ENCODE measurements around the gene SPRTN.
"Not testable (repeated sequence)": the region's sequence is repeated elsewhere in the genome, so short reads cannot be mapped to it uniquely, and the experiment has no call there.

The SPRTN gene

DNA sequence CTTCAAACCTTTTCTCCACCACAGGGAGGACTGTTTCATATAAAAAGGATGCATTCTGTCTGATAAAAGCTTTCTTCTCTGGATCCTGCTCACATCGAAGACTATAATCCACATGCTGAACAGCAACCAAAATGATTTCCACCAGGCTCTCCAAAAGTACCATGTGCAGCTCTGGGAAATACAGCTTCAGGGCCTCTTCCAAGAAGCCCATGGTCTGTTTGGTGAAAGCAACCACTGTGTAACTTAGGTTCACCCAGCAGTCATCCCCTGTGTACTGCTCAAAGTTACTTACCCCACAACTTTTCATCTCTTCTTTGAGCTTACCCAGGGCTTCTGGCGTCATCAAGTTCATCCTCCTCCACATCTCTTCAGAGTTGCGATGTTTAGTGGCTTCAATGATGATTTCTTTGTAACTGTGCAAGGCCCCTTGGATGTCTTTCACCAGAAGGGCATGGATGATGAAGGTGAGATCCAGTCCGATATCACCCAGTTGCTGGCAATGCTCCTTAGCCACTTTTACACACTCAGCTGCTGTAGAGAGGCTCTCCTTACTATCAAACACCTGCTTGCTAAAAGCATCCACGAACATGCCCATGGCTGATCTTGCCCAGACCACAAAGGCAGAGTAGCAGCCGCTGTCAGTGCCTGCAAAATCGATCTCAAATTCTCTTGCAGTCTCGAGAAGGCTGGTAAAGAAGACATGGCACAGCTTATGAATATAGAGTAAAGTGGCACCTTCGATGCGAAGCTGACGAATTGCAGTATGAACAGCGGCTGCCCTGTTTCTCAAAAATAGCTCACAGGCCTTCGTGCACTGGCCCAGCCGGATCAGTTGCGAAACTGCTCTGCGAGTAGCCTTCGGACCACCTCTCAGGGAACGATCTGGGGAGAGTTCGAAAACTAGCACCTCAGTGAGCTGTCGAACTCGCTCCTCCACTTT, 2.2 kb upstream of the SPRTN start:
- peak; percentile 37 for DNase-seq

DNA sequence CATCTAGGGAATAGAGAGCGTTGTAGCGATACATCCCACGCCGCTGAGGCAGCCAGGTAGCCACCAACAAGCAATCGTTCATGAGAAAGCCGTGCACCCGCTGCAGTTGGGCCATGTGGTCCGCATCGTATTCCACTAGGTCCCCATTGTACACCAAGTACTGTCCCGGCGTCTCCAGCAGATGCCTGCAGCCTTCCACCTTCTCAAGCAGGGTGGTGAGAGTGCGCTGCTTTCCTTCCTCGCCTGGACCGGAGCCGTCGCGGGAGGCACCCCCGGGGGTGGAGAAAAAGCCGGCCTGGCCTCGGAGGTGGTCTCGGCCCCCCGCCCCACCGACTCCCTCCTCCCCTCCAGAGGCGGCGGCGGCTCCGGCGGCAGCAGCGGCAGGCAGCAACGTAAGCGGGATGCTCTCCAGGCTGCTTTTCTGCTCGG, 1.0 kb upstream of the SPRTN start:
- no peak for DNase-seq

DNA sequence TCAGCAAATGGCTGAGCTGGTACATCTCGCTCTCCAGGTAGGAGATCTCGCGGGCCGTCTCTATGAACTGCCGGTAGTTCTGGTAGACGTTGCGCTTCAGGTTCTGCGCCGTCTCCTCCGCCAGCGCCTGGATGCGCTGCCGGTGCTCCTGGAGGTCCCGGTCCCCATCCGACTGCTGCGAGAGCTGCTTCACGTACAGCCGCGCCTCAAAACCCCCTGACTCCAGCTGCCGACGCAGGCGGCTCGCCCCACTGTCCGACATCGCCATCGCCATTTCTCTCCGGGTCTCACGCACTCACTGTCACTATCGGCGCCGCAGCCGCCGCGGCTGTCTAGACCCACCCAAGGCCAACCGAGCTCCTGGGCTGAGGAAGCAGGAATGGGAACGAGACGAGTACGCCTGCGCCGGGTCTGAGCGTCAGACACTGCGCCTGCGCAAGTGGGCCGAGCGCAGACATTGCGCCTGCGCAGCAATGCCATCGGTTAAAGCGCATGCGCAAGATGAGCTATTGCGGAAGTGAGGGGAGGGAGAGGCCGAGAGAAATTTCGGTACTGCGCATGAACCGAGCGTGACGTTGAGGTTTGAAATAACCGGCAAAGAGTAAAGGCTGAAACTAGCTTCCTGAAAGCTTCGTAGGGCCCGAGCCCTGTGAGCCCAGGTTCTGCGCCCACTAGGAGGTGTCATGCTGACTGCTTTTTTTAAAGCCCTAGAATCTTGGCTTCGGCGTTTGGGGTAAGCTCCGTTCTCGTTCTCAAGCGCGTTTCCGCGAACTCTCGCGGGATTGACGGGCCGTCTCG, 422 bp upstream of the SPRTN start, which contains the start of gene EXOC8:
Gene EXOC8, minus strand, starts transcription at position 381 of the 798 bp plus-strand sequence. Its CDS starts 107 bp downstream, at position 274.
- peak; percentile 98 for DNase-seq

DNA sequence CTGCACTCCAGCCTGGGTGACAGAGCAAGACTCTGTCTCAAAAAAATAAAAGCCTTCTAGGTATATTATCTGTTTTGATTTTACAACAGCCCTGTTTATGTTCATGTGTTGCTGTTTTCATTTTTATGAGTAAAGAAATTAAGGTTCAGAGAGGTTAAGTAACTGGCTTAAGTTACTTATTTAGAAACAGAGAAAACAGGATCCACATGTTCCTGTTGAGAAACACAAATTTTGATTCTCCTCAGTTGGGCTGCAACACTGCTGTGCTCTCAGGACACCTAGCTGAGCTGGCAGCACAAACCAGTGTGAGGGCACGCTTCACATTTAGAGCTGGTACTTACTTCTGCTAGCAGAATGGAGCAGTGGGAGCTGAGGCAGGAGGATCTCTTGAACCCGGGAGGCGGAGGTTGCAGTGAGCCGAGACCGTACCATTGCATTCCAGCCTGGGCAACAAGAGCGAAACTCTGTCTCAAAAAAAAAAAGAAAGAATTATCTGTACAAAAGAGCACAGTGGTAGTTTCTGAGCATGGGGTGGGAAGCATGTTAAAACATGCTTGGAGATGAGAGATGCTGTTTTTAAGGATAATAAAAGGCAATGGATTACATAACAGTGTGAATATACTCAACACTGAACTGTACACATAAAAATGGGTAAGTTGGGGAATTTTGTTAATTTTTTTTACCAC, 2.4 kb downstream of the SPRTN start:
- DNase-seq, result no peak

DNA sequence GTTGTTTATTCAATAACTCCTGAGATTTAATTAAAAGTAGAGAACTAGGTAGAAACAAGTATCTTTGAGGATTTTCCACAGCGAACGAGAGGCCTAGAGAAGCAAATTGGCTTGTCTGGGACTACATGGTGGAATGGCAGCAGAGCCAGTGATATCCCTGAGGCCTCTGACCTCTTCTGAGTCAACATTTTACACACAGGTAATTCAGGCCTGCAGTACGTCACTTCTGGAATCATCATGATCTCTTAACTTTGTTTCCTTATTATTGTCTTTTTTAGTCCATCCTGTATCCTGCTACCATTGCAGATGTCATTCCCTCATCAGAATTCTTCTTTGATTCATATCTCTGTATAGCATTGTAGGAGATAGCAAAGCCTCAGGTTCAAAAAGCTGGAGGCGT, 9.9 kb downstream of the SPRTN start:
- no peak for DNase-seq

DNA sequence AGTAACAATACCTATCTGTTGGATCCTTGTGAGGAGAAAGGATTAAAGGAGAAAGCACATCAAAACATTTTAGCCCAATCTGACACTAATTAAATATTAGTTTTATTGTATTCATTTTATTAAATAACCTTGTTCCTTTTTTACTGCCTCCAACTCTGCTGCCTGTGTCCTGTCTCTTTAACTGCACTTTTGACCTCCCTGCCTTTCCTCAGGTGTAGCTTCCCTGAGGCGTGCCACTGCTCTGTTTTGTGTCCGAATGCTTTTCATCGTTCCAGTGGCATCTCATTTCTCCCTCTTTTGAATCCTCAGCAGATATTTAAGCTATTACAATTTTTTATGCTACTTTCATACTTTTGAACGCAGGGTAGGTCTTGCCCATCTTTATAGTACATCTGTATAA, 10.3 kb downstream of the SPRTN start:
- DNase-seq, result no peak

DNA sequence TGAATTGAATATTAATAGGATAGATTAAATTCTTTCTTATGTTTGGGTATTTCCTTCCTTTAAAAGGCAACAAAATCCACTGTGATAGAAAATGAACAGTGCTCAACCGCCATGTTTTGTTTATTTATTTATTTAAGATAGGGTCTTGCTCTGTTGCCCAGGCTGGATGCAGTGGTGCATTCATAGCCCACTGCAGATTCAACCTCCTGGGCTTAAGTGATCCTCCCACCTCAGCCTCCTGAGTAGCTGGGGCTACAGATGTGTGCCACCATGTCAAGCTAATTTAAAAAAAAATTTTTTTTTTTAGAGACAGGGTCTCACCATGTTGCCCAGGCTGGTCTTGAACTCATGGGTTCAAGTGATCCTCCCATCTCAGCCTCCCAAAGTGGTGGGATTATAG, 10.8 kb downstream of the SPRTN start:
- not testable (repeated sequence) for DNase-seq

DNA sequence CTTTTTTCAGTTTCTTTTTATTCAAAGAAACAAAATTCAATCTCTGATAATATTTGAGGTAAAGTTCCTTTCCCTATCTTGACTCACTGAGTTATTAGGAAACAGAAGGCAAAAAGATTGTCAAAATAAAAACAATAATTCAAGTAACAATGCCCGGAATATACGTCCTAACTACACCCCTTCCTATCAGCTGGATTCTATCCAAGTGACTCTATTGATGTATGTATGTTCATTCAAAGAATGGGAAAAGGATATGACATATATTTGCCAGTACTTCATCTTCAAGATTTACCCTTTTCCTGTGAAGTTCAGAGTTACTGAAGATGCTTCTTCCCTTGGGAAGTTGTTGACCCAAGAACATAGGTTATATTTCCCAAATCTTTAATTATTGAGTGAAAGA, 13.7 kb downstream of the SPRTN start:
- no peak for DNase-seq

DNA sequence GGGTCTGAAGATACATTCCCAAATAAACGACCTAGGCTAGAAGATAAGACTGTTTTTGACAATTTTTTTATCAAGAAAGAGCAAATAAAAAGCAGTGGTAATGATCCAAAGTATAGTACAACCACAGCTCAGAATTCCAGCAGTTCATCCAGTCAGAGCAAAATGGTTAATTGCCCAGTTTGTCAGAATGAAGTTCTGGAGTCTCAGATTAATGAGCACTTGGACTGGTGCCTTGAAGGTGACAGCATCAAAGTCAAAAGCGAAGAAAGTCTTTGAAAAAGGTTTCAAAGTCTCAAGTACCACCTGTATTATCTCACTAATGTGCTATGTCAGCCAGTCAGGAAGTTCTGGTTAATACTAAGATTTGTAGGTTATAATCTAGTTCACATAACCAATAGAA, 15.0 kb downstream of the SPRTN start:
- no peak for DNase-seq

DNA sequence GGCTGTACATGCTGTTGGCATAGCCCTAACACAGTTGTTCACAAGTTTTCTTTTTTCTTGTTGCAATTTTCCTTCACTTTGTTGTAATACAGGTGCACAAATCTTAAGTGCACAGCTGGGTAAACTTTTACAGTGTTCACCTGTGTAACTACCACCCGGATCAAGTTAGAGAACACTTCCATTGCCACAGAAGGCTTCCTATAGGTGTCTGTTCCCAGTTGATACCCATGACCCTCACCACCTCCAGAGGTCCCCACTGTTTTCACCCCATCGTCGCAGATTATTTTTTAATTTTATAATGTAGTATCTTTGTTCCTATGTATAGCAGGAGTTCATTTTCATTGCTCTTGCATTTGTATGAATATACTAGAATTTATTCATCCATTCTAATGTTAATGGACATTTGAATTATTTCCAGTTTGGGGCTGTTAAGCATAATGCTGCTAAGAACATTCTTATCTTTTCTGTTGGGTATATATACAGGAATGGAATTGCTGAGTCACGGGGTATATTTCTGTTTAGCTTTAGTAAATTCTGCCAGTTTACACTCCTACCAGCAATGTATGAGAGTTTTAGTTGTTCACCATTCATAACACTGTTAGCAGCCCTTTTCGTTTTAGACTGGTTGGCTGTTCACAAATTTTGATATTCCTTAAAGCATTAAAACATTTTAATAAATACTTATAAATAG, 16.4 kb downstream of the SPRTN start:
- no peak for DNase-seq

DNA sequence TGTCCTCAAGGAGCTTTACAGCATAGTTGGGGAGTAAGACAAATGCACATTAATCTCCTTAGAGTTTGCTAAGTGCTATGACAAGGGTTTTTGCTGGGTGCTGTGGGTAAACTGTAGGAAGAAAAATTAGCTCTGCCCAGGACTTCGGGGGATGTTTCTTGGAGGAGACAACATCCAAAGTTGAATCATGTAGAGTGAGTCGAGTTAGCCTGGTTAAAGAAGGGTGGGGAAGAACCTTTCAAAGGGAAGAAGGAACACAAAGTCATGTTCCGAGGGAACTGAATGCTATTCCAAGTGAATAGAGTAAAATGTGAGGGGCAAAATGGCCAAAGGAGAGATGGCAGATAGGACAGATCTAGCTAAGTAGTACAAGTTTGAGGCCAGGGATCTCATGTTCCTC, 17.1 kb downstream of the SPRTN start:
- DNase-seq, result no peak

DNA sequence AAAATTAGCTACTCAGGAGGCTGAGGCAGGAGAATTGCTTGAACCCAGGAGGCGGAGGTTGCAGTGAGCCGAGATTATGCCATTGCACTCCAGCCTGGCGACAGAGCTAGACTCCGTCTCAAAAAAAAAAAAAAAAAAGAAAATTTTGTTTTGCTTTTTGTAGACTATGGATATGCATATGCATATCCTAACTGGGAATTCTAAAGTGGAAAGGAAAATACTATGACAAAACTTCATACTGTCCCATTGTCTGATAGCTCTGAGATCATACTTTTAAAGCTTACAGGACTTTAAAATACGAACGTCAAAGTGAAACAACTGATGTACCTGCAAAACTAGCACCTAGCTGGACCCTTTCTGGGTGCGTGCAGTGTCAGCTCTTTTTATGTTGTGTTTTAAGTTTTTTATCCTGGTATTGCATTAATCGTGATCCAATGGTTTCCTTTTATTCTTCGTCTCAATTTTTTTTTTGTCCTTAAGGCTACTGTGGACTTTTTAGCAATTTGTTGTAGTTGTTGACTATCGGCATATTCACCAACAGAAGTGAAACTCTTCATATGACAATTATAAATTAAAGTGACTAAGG, 19.2 kb downstream of the SPRTN start:
- DNase-seq, result no peak

DNA sequence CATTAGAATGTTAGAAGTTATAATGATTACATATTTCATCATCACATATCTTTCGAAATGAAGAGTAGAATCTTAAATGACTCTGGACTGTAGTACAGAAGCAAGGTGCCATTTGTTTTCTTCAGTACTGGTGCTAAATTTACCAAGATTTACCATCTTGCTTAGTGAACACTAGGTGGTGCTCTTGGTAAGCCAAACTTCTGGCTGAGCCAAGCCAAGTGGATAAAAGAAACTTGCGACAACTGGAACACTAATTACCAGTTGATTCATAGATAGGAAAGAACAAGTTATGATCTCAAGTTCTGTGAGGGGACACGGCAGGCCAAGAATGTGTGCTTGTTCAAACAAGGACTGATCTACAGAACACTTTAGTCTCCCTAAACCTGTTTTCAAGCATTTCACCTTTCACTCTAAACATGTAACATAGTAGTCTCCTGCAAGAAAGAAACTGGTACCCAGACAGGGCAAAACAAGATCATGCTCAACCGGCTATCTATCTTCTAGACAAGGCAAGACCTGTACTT, 19.8 kb downstream of the SPRTN start:
- DNase-seq, result peak; percentile 72

DNA sequence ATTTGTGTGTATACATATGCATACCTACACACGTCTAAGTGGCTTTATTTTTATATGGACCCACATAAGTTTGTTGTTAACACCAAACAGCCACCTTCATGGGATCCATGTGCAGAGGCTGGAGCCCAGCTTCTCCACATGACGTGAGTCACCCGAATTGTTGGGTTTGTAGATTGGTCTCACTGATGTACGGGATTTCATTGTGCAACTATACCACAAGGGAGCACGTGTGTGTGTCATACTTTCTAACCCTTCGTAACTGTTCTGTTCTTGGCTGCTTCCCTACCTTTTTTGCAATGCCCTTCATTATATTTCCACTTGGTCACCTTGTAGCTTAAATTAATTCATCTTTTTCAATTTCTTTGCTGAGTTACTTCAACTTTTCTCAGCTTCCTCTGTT, 21.0 kb downstream of the SPRTN start:
- no peak for DNase-seq

DNA sequence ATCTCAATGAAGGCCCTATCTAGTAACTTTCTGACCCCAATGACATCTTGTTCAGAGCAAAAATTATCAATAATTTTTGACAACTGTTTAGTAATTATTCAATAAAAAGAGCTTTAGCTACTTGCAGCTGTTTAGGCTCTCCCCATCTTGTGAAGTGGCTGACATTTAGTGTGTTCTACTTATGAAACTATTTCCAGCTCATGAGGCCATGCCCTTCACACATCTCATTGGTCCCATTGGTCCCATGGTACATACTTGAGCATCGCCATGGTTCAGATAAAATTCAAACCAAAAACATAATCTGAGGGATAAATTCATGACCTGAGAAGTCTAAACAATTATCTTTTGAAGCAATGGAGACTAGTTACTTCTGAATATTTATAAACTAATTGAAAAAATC, 24.2 kb downstream of the SPRTN start:
- no peak for DNase-seq

DNA sequence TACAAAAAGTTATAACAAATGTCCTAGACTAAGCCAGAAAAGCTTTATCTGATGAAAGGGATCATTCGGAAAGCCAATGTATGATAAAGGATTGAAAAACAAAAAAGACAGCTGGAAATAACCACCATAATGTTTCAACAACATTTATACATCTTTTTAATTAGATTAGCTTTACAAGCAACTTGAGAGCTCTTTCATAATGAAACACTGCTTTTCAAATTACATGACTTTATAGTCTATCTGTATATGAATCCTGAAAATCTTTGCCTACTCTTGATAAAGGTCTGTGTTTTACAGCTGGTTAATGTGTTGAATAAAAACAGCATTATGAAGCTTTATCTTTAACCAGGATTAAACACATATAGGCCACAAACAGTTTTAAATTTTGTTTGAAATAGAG, 25.5 kb downstream of the SPRTN start:
- no peak for DNase-seq

DNA sequence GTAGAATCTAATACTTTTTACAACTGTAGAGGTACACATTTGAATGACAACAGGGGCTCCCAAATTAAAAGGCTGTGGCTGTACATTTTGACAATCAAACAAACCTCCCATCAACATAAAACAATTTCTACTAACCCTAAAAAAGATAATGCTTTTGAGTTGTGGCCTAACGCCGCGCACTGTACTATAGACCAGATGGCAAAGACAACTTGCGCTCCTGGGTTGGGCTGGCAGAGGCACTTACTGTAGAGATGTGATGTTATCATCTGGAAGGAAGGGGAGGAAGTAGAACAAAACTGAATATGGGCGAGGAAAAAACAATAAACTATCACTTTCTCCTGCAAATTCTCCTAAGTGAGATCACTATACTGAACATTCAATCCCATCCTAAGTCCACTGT, 26.1 kb downstream of the SPRTN start:
- no peak for DNase-seq

DNA sequence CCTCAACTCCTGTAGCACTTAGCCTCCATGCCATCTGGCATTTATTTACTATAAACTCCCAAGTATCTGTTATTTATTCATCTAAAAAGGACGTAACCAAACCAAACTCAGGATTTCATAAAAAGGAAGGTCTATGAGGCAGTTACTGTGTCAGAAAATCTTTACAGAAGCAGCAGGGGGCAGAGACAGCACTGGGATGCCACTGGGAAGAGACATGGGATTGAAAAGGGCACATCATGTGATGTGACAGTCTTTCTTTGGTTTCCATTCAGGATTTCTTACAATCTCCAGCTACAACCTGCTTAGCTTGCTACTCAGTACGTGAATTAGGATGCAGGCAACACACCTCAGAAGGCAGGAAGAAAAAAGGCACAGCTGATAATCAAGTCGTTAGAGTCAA, 31.2 kb downstream of the SPRTN start:
- no peak for DNase-seq

DNA sequence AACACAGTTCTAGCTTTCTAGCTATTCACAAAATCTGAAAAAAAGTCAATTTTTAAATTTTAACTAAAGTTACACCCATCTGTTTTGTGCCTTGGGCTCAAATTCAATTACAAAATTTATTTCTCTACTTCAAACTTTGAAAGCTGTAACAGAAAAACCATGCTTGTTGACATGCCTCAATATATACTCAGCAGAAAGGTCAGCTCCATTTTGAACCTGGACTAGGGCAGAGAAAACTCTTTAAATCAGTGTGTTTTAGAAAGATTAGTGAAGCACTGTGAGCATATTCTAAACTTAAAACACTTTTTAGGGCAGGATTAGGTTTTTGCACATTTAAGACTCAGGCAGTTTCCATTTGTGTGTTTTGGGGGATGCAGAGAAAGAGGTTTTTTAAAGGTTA, 34.4 kb downstream of the SPRTN start:
- DNase-seq, result no peak

DNA sequence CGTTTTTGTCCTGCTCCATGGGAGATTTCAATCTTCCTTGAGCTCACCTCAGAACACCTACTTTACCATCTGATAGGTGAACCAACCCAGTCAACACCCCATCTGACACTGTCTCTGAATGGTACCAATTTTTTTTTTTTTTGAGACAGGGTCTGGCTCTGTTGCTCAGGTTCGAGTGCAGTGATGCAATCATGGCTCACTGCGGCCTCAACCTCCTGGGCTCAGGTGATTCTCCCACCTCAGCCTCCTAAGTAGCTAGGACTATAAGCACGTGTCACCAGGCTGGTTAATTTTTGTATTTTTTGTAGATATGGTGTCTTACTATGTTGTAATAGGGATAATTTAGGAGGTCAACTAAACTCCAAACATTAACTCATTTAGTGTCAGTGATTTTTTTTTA, 36.3 kb downstream of the SPRTN start:
- DNase-seq, result no peak

DNA sequence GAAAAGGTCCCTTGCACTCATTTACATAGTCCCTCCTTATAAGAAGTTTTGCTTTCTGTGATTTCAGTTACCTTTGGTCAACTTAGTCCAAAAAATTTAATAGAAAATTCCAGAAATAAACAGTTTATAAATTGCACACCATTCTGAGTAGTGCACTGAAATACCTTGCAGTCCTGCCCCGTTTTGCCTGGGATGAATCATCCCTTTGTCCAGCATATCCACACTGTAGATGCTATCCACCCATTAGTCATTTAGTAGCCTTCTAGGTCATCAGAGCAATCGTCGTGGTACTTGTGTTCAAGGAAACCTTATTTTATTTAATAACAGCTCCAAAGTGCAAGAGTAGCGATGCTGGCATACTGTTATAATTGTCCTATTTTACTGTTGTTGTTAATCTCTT, 38.0 kb downstream of the SPRTN start:
- no peak for DNase-seq

All from DMS79 treated with DMSO at 0.1 percent for 48 hours (cell line).